CD4-positive, alpha-beta memory T cell (primary cell): ENCODE data around the gene BAIAP2L1. TPM values are rescaled to one million over a fixed set of nuclear protein-coding genes. Genes with fewer than 3 reads are reported as not detected.
"Not testable (repeated sequence)": the region's sequence is repeated elsewhere in the genome, so short reads cannot be mapped to it uniquely, and the experiment has no call there.

Experiments
- CTCF ChIA-PET: fragments of 350-600 bp; sonication (Branson Sonifier 250); formaldehyde crosslinking; loops from one replicate; lab custom pipeline; 2021; ENCODE audit warnings: inconsistent platforms; ENCODE audit not compliant: partially characterized antibody; lab: Charles Lee
- POLR2A ChIA-PET: fragments of 350-600 bp; sonication (Branson Sonifier 250); formaldehyde crosslinking; loops from one replicate; lab custom pipeline; 2021; ENCODE audit not compliant: partially characterized antibody; lab: Charles Lee
- DNase-seq, 5 donors: peaks; one replicate each; pipeline versions ENCODE4 v3.0.0 to v3.0.0-alpha.2; 2020 to 2022; ENCODE audit warnings: mixed read lengths in 1 of 5
- H3K27ac ChIP-seq: one replicate; pipeline ENCODE4 v1.7.0; 2013; ENCODE audit warnings: low read depth, low read length
- H3K27me3 ChIP-seq: 2 replicates; pipeline ENCODE4 v1.7.0; 2013; ENCODE audit warnings: mild to moderate bottlenecking, low read length, moderate library complexity; ENCODE audit not compliant: insufficient read depth
- H3K36me3 ChIP-seq: 2 replicates; pipeline ENCODE4 v1.7.0; 2013; ENCODE audit warnings: mild to moderate bottlenecking, low read length, moderate library complexity; ENCODE audit not compliant: insufficient read depth
- H3K4me1 ChIP-seq: 2 replicates; pipeline ENCODE4 v1.7.0; 2013; ENCODE audit warnings: mild to moderate bottlenecking, low read length, moderate library complexity; ENCODE audit not compliant: insufficient read depth
- H3K4me3 ChIP-seq, 2 donors: one replicate each; pipeline ENCODE4 v1.7.0; 2013; ENCODE audit warnings: low read length in 2 of 2, mild to moderate bottlenecking in 1 of 2
- H3K9me3 ChIP-seq, 2 donors: one replicate each; pipeline ENCODE4 v1.7.0; 2013; ENCODE audit warnings: low read length in 2 of 2, control low read depth in 1 of 2; ENCODE audit not compliant: control insufficient read depth in 1 of 2
- H3K27ac Mint-ChIP-seq, 7 donors: one replicate each; pipeline ENCODE4 v1.8.0; 2020 to 2021; ENCODE audit warnings: mixed read lengths in 7 of 7, mild to moderate bottlenecking in 6 of 7, inconsistent platforms in 3 of 7, moderate library complexity in 3 of 7
- H3K27me3 Mint-ChIP-seq, 2 donors: one replicate each; pipeline ENCODE4 v1.8.0; 2020 to 2021; ENCODE audit warnings: mixed read lengths in 2 of 2
- H3K36me3 Mint-ChIP-seq, 2 donors: one replicate each; pipeline ENCODE4 v1.8.0; 2020 to 2021; ENCODE audit warnings: mixed read lengths in 2 of 2, inconsistent platforms in 1 of 2, mild to moderate bottlenecking in 1 of 2
- H3K4me1 Mint-ChIP-seq, 4 donors: one replicate each; pipeline ENCODE4 v1.8.0; 2020 to 2021; ENCODE audit warnings: mixed read lengths in 4 of 4, mild to moderate bottlenecking in 1 of 4
- H3K4me3 Mint-ChIP-seq, 8 donors: one replicate each; pipeline ENCODE4 v1.8.0; 2020 to 2021; ENCODE audit warnings: mixed read lengths in 8 of 8, mild to moderate bottlenecking in 7 of 8, moderate library complexity in 6 of 8, inconsistent platforms in 3 of 8
- H3K9me3 Mint-ChIP-seq, 8 donors: one replicate each; pipeline ENCODE4 v1.8.0; 2020 to 2021; ENCODE audit warnings: mixed read lengths in 8 of 8, mild to moderate bottlenecking in 5 of 8, inconsistent platforms in 3 of 8, moderate library complexity in 1 of 8
- intact Hi-C: fragments of 100-400 bp; cut with micrococcal nuclease; formaldehyde crosslinking; loops from one replicate; pipeline ENCODE4 v1.15.1; 2023
- polyA plus RNA-seq, 2 donors: library from polyadenylated mRNA; unstranded; fragments of 300-500 nt; fragmentation: Illumina TruSeq; gene quantifications; one replicate each; pipeline ENCODE4 v1.2.3, GENCODE V29; 2021
- total RNA-seq, 2 experiments: library from RNA; stranded (reverse); gene quantifications; one replicate each; pipeline ENCODE4 v1.2.3, GENCODE V29; 2021

Gene BAIAP2L1
- total and polyA plus RNA-seq, 4 experiments from 2014 or later = 0.32 to 0.42 (median 0.37) TPM

GRCh38 chr7:98420966-98421612 lies 20.2 kb upstream of the BAIAP2L1 start:
- Mint-ChIP-seq H3K36me3 (no peaks in the 10 kb centered on the region), H3K27ac (no peak overlapping the region), H3K27me3 (peaks cover 11 to 13% of the 10 kb centered on the region in 2 donors), H3K4me3 (peak overlapping the region in 1 of 8 donors; percentile 29), H3K9me3 (no peaks in the 10 kb centered on the region), H3K4me1 (peaks cover 0 to 4% (median 2%) of the 10 kb centered on the region in 4 donors)
- DNase-seq = peak; percentile 43 to 56 (median 49)
- Histone ChIP-seq H3K27me3 (no peaks in the 10 kb centered on the region), H3K4me3 (no peak overlapping the region), H3K36me3 (no peaks in the 10 kb centered on the region), H3K9me3 (no peaks in the 10 kb centered on the region), H3K4me1 (peaks cover 6% of the 10 kb centered on the region), H3K27ac (no peak overlapping the region)
- POLR2A ChIA-PET = no interaction called here
- CTCF ChIA-PET = interaction anchor here (0.6 to 1.7 kb wide), 10 partner anchors 11 to 1362 kb away, joined by 3 to 10 read pairs (median 4); no protein-coding TSS in a partner anchor
- intact Hi-C loops = no loop called here

DNA sequence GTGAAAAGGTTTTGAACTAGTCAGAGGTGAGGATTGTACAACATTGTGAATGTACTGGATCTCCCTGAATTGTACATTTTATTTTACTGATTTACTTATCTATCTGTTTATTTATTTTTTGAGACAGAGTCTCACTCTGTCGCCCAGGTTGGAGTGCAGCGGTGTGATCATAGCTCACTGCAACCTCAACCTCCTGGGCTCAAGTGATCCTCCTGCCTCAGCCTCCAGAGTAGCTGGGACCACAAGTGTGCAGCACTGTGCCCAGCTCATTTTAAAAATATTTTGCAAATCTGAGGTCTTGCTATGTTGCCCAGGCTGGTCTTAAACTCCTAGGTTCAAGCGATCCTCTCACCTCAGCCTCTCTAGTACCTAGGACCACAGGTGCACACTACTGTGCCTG lies 19.1 kb upstream of the BAIAP2L1 start:
- H3K27me3 ChIP-seq, H3K4me1 Mint-ChIP-seq, H3K9me3 ChIP-seq, H3K9me3 Mint-ChIP-seq, H3K27ac ChIP-seq, POLR2A ChIA-PET, intact Hi-C loops, DNase-seq, H3K4me1 ChIP-seq, H3K36me3 ChIP-seq, H3K36me3 Mint-ChIP-seq, H3K4me3 Mint-ChIP-seq, H3K4me3 ChIP-seq, H3K27ac Mint-ChIP-seq: not testable (repeated sequence)
- CTCF ChIA-PET = interaction anchor here (1.0 to 1.6 kb wide), 3 partner anchors 9 to 33 kb away, joined by 3 to 4 read pairs (median 3); no protein-coding TSS in a partner anchor
- H3K27me3 Mint-ChIP-seq = peaks cover 10 to 12% of the 10 kb centered on the region in 2 donors

GRCh38 chr7:98419316-98419691 lies 18.4 kb upstream of the BAIAP2L1 start:
- peaks cover 6 to 13% of the 10 kb centered on the region in 2 donors for H3K27me3 Mint-ChIP-seq
- POLR2A ChIA-PET, H3K36me3 ChIP-seq, intact Hi-C loops, H3K9me3 Mint-ChIP-seq, H3K4me3 Mint-ChIP-seq, H3K27me3 ChIP-seq, H3K4me1 Mint-ChIP-seq, H3K36me3 Mint-ChIP-seq, H3K27ac Mint-ChIP-seq, H3K9me3 ChIP-seq, H3K4me1 ChIP-seq, DNase-seq, H3K27ac ChIP-seq, H3K4me3 ChIP-seq: not testable (repeated sequence)
- CTCF ChIA-PET = interaction anchor here (0.9 to 1.6 kb wide), 4 partner anchors 8 to 32 kb away, joined by 3 read pairs; partner anchors contain the start of gene BAIAP2L1

- Histone ChIP-seq H3K9me3 (no peaks in the 10 kb centered on the region), H3K27ac (no peak overlapping the region), H3K27me3 (no peaks in the 10 kb centered on the region), H3K4me1 (peaks cover 6% of the 10 kb centered on the region), H3K4me3 (no peak overlapping the region), H3K36me3 (no peaks in the 10 kb centered on the region)
- Mint-ChIP-seq H3K9me3 (no peaks in the 10 kb centered on the region), H3K27ac (no peak overlapping the region), H3K4me3 (no peak overlapping the region), H3K27me3 (peaks cover 6 to 10% of the 10 kb centered on the region in 2 donors), H3K4me1 (peaks cover 0 to 4% (median 2%) of the 10 kb centered on the region in 4 donors), H3K36me3 (no peaks in the 10 kb centered on the region)
- intact Hi-C loops = no loop called here
- peak in 1 of 5 donors; percentile 53 for DNase-seq
- ChIA-PET POLR2A (no interaction called here), CTCF (interaction anchor here (0.9 to 1.6 kb wide), 3 partner anchors 8 to 18 kb away, joined by 3 read pairs; partner anchors contain the start of gene BAIAP2L1)
Measured at GRCh38 chr7:98418636-98419315, 17.9 kb upstream of the BAIAP2L1 start.

- ChIA-PET CTCF (interaction anchor here (0.8 to 1.0 kb wide), 2 partner anchors 10 to 16 kb away, joined by 3 read pairs; no protein-coding TSS in a partner anchor), POLR2A (no interaction called here)
- intact Hi-C loops = no loop called here
Measured at GRCh38 chr7:98418271-98418635, 17.4 kb upstream of the BAIAP2L1 start.

GRCh38 chr7:98417604-98418270 lies 16.8 kb upstream of the BAIAP2L1 start:
- H3K4me1 Mint-ChIP-seq, H3K4me3 ChIP-seq, intact Hi-C loops, H3K27me3 ChIP-seq, H3K27me3 Mint-ChIP-seq, H3K9me3 Mint-ChIP-seq, H3K4me3 Mint-ChIP-seq, H3K36me3 Mint-ChIP-seq, H3K36me3 ChIP-seq, H3K9me3 ChIP-seq, H3K27ac ChIP-seq, H3K4me1 ChIP-seq, POLR2A ChIA-PET, DNase-seq: not testable (repeated sequence)
- CTCF ChIA-PET = interaction anchor here (0.8 to 1.5 kb wide), 2 partner anchors 8 to 10 kb away, joined by 3 read pairs; no protein-coding TSS in a partner anchor
- H3K27ac Mint-ChIP-seq = peak overlapping the region in 1 of 7 donors; percentile 61

More at GRCh38 chr7:98418271-98418635, 17.4 kb upstream of the BAIAP2L1 start:
- peaks cover 0 to 4% (median 2%) of the 10 kb centered on the region in 4 donors for H3K4me1 Mint-ChIP-seq
- Histone ChIP-seq H3K36me3 (no peaks in the 10 kb centered on the region), H3K9me3 (no peaks in the 10 kb centered on the region), H3K27me3 (no peaks in the 10 kb centered on the region), H3K27ac (no peak overlapping the region), H3K4me3 (no peak overlapping the region), H3K4me1 (peaks cover 6% of the 10 kb centered on the region)
- no peaks in the 10 kb centered on the region for H3K36me3 Mint-ChIP-seq
- DNase-seq = no peak
- peaks cover 5 to 9% of the 10 kb centered on the region in 2 donors for H3K27me3 Mint-ChIP-seq
- H3K9me3 Mint-ChIP-seq = no peaks in the 10 kb centered on the region
- no peak overlapping the region for H3K4me3 Mint-ChIP-seq
- H3K27ac Mint-ChIP-seq = no peak overlapping the region
